Stimulated activated CD8-positive, alpha-beta memory T cell treated with anti-CD3 and anti-CD28 coated beads, Interleukin-7, amount 100 ng/mL, for 4 hours (primary cell): ENCODE measurements around the gene NR1H2.
"Not testable (repeated sequence)": the region's sequence is repeated elsewhere in the genome, so short reads cannot be mapped to it uniquely, and the experiment has no call there.

ENCODE experiments used
- DNase-seq, 2 donors: peaks; one replicate each; pipeline ENCODE4 v3.0.0-alpha.2; 2020; ENCODE audit warnings: low read depth in 2 of 2

The NR1H2 gene

DNA sequence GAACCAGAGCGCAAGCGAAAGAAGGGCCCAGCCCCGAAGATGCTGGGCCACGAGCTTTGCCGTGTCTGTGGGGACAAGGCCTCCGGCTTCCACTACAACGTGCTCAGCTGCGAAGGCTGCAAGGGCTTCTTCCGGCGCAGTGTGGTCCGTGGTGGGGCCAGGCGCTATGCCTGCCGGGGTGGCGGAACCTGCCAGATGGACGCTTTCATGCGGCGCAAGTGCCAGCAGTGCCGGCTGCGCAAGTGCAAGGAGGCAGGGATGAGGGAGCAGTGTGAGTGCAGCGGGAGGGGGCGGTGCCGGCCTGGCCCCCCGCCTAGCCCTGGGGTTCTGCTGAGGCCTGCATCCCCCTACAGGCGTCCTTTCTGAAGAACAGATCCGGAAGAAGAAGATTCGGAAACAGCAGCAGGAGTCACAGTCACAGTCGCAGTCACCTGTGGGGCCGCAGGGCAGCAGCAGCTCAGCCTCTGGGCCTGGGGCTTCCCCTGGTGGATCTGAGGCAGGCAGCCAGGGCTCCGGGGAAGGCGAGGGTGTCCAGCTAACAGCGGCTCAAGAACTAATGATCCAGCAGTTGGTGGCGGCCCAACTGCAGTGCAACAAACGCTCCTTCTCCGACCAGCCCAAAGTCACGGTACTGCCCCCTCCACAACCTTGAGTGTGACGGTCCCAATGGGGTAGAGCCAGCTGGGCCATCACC lies 2.1 kb downstream of the NR1H2 start:
- DNase-seq, result no peak

DNA sequence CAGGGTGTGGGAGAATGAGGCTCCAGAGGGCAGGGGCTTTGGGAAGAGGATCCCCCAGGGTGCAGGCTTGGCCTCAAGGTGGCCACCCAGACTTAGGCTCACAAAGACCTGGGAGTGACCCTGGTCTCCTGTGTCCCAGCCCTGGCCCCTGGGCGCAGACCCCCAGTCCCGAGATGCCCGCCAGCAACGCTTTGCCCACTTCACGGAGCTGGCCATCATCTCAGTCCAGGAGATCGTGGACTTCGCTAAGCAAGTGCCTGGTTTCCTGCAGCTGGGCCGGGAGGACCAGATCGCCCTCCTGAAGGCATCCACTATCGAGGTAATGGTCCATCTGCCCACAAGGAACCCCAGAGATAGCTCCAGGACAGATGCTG lies 2.6 kb downstream of the NR1H2 start:
- no peak for DNase-seq

DNA sequence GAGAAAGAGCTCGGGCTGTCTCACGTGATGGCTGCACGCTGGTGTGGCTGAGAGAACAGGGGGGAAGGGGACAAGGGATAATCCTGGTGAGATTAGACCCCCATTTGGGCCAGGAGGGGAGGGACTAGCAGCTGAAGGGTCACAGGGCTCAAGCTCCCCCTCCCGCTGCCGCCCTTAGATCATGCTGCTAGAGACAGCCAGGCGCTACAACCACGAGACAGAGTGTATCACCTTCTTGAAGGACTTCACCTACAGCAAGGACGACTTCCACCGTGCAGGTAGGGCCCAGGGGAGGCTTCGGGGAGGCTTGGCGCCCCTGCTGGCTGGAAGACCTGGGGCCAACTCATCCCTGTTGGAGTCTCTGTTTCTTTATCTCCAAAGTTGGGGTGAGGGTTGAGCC lies 3.3 kb downstream of the NR1H2 start:
- DNase-seq, result no peak

DNA sequence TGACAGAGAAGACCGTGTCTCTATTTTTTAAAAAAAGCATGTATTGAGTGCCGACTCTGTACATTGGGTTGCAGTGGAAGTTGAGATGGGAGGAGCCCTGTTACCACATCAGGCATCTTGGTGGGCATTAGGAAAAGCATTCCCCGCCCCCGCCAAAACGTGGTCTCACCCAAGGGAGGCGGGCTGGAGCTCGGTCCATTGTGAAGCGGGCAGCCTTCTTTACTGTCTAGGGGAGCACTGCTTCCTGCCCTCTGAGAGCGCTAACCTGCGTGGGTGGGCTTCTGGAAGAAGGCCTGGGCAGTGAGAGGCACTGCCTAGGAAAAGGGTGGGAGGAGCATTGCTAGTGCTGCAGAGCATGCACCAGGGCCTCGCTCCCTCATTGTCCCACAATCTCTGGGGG lies 3.9 kb downstream of the NR1H2 start:
- no peak for DNase-seq

DNA sequence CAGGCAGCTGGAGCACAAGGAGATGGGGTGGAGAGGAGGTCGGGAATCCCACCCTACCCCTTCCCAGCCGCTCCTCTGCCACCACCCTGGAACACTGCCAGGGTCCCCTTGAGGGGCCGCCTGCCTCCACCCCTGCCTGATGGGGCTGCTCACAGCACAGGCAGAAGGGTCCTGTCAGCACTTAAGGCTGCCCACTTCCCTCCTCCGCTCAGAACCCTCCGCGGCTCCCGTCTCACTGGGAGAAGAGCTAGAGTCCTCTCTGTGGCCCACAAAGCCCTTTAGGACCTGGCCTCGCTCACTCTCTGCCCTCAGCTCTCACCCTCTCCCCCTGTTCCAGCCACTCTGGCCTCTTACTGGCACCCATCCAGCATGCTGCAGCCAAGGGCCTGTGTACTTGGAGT lies 4.5 kb downstream of the NR1H2 start:
- DNase-seq, result no peak

DNA sequence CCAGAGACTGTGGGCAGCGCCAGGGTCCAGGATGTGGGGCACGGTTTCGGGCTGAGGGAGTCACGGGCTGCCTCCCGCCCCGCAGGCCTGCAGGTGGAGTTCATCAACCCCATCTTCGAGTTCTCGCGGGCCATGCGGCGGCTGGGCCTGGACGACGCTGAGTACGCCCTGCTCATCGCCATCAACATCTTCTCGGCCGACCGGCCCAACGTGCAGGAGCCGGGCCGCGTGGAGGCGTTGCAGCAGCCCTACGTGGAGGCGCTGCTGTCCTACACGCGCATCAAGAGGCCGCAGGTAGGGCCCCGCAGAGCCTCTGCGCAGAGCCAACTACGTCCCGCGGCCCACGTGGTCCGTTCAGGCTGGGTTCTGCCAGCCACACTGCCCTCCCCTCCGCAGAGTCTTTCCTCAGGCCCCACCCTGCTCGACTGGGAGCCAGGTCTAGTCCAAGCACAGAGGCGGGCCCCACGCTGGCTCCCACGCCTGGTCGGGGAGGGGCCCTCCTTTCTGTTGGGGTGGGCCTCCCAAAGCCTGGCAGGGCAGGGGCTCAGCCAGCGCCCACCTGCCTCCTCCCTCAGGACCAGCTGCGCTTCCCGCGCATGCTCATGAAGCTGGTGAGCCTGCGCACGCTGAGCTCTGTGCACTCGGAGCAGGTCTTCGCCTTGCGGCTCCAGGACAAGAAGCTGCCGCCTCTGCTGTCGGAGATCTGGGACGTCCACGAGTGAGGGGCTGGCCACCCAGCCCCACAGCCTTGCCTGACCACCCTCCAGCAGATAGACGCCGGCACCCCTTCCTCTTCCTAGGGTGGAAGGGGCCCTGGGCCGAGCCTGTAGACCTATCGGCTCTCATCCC lies 5.8 kb downstream of the NR1H2 start:
- no peak for DNase-seq

DNA sequence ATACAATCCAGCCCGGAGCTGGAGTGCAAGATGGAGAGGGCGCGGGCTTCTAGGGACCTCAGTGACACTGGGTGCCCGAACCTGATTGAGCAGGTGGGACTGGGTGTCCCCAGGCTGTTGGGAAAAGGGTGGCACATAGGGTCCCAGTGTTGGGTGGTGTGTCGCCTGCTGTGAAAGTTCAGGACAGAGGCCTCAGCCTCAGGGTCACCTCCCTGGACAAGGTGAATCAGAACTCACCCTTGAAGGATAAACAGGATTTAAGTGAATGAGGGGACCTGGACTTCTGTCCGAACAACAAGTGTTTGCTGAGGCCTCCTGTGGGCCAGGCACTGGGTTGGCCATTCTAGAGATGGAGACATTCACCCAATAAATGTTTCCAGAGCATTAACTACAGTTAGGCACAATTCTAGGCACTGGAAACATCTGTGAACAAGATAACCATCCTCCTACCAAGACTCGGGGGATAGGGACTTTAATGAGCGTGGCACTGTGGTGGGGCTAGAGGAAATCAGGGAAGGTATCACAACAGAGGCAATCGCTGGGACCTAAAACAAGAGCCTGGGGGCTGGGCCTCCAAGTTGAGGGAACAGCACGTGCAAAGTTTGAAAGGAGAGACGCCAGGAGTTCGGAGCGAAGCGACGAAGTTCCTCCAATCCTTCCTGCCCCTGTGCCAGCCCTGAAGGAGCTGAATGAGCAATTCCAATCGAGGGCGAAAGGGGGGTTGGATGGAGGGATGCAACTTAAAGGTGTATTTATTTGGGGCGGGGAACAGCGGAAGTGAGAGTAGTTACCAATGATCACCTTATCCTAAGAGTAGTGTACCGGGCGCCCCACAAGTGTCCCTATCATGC lies 7.0 kb downstream of the NR1H2 start:
- no peak for DNase-seq

DNA sequence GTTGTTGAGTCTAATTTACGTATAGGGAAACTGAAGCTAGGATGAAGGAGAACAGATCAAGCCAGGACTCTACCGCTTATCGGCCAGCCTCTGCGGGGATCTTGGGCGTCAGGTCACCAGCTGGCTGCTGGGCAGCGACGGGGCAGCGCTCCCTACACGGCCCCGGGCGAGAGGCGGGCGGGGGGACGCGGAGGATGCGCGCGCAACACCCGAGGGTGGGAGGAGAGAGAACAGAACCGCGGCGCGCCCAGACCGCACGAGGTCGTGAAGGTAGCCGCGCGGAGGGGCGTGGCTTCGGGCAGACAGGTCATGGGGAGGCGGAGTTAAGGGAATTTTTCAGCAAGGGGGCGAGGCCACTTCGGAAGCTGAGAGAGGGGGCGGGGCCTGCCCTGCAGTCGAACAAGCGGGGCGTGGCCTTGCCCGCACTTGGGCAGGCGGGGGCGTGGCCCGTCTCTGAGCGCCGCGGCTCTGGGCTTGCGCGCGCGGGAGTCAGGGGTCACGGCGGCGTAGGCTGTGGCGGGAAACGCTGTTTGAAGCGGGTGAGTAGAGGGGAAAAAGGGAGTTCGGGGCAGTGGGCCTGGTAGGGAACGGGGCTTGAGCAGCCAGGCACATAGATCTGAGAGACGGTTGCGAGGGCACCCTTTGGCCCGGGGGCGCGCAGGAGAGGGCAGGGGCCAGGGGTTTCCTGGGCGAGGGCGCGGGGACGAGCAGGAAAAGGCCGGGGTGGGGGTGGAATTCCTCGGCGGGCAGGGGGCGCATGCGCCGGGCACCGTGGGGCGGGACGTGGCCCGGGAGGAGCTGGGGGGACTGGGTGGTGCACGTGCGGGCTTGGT lies 7.8 kb downstream of the NR1H2 start, which contains the start of gene POLD1:
TSS of gene POLD1 (plus strand) at position 496 of the 833 bp plus-strand sequence. CDS start 14,505 bp downstream, outside the sequence.
- DNase-seq, result peak; percentile 98 to 99

DNA sequence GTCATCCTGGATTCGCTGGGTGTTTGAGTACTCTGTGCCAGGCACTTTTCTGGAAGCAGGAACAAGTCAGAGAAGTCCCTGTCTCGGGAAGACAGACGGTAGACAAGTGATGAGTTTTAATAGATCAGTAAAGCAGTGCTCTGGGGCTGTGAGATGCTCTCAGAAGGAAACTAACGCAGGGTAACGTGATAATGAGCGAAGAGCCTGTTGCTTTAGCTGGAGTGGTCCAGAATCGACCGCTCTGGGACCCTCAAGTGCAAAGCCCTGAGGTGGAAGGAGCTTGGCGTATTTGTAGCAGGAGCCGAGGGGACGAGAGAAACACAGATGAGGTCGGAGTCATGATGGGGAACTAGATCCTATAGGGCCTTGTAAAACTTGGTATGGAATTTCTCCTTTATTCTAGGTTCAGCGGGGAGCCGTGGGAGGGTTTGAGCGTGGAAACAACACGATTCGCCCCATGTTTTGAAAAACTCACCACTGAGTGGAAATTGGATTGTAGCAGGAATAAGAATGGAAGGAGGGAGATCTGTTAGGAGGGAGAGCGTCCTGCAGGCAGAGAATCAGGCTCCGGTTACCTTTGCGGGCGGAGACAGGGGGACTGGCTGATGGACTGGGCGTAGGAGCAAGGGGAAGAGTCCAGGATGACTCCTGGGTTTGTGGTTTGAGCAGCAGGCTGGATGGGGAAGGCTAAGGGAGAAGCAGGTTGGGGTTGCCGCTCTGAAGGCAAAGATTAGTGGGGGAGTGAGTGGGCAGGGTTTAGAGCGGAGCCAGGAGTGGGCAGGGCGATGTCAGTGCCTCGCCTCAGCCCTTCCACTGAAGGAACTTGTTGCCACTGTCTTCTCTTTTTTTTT lies 8.7 kb downstream of the NR1H2 start:
- no peak for DNase-seq

DNA sequence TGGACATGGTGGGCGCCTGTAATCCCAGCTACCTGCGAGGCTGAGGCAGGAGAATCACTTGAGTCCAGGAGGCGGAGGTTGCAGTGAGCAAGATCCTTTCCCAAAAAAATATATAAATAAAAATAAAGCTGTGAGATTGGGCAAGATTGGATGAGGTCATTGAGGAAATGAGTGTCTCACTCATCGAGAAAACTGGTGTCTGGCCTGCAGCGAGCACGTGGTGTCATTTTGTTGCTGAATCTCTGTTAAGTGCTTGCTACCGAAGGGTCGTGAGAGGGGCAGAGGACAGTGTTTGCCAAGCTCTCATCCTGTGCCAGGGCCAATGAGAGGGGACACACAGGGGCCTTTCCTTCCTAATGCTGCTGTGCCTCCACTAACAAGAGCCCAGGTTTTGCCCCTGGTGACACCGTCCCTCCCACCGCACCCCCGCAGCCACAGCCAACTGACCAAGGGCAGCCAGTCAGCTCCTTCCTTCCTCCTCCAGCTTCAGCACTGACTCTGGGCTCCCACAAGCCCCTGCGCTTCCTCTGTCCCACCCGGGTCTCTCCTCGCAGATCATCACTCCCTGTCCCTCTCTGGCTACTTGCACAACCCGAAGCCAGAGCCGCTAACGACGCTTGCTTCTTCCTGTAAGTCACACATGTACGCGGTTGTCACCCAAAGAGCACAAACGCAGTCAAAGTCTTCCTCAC lies 11.1 kb downstream of the NR1H2 start:
- DNase-seq, result no peak

DNA sequence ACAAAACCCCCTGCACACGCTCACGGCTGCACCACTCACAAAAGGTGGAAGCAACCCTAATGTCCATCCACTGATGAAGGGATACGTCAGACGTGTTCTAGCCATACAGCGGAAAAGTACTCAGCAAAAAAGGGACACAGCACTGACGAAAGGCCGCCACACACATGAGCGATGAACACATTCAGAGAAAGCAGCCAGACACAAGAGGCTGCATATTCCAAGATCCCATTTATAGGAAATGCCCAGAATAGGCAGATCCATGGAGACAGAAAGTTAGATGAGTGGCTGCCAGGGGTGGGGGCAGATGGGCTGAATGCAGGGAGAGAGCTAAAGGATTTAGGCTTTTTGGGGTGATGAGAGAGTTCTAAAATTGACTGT lies 11.6 kb downstream of the NR1H2 start:
- no peak for DNase-seq

DNA sequence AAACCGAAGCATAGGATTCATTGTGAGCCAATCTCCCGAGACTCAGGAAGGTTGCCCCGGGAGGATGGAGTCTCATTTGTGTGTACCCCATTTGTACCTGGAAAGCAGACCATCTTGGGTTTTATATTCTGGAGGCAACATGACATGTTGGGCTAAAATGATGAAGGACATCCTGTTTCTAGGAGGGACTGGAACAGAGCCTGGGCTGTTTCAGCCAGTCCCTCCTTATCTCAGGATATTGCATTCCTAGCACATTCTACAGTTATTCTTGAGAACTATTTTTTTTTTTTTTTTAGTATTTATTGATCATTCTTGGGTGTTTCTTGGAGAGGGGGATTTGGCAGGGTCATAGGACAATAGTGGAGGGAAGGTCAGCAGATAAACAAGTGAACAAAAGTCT lies 14.0 kb downstream of the NR1H2 start:
- DNase-seq, result not testable (repeated sequence)

DNA sequence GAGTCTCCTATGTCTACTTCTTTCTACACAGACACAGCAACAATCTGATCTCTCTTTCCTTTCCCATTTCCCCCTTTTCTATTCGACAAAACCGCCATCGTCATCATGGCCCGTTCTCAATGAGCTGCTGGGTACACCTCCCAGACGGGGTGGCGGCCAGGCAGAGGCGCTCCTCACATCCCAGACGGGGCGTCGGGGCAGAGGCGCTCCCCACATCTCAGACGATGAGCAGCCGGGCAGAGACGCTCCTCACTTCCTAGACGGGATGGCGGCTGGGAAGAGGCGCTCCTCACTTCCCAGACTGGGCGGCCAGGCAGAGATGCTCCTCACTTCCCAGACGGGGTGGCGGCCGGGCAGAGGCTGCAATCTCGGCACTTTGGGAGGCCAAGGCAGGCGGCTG lies 14.7 kb downstream of the NR1H2 start:
- DNase-seq, result not testable (repeated sequence)

DNA sequence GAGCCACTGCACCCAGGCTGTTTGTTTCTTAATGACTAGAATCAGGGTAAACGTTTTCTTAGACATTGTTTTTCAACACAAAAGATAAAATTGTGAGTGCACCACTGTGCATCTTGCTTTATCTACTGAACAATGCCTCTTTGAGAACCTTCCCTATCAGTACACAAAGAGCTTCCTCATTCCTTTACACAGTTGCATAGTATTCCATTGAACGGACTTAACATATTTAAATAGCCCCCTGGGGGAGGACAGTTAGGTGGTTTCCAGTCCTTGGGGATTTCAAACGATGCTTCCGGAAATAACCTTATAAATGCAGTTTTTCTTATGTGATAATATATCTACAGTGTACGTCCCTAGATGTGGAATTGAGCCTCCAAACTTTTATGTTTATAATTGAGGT lies 16.5 kb downstream of the NR1H2 start:
- DNase-seq, result no peak

DNA sequence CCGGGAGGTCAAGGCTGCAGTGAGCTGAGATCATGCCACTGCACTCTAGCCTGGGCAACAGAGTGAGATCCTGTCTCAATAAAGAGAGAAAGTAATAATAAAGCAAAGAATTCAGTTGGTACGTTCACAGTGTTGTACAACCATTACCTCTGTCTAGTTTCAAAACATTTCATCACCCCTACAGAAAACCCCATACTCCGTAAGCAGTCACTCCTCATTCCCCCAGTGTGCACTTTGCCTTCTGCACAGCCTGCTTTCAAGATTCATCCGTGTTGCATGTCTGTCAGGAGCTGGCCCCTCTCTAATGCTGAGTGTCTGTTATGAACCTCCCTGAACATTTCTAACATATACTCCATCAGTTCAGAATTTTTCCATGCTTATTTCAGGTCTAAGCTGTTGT lies 17.3 kb downstream of the NR1H2 start:
- no peak for DNase-seq

DNA sequence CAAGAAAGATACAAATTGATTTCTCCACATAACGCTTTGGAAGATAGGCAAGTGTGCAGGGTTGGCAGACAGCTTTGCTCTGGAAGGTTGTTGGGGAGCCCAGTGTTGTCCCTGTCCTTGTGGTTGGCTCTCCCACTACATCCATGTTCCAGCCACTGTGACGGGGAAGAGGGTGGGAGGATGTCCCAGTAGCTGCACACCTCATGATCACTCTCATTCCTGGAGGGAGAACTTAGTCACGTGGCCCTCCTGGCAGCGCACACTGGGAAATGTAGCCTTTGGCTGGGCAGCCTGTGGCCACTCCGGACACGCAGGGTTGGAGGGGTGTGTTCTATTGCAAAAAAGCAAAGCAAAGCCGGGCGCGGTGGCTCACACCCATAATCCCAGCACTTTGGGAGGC lies 17.8 kb downstream of the NR1H2 start:
- no peak for DNase-seq

DNA sequence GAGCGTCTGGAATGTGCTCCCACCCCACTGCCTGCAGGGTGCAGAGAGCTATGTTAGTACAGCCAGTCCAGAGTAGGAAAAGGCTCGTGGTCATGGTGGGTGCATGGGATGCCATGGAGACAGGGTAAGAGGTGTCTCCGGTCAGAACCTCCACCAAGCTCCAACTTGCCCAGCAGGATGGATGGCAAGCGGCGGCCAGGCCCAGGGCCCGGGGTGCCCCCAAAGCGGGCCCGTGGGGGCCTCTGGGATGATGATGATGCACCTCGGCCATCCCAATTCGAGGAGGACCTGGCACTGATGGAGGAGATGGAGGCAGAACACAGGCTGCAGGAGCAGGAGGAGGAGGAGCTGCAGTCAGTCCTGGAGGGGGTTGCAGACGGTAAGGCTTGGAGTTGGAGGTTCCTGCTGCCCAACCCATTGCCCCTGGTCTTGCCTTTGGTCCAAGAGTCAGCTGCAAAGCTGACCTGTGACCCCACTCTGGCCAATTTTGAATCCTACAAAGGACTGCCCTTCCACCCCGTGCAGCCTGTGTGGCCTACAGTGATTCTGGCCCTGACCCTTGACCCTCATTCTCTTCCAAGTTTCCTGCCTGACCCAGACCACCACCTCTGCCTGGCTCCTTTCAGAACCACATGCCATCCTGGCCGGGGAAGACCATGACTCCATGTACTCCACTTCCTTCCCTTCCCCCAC lies 22.6 kb downstream of the NR1H2 start:
- DNase-seq, result no peak

DNA sequence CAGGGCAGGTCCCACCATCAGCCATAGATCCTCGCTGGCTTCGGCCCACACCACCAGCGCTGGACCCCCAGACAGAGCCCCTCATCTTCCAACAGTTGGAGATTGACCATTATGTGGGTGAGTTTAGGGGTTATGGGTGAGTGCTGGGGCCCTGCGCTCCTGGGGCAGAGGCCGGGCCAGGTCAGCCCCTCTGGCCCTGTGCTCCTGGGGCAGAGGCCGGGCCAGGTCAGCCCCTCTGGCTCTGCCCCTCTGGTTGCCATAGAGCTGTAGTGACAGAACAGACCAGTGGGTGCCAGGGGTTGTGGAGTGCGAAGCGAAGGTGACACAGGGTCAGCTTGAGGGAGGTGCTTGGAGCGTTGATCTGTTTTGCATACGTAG lies 23.1 kb downstream of the NR1H2 start:
- DNase-seq, result no peak
